Endometrium (tissue), 2 donors: ENCODE results near the gene UIMC1.
"Not testable (repeated sequence)": the region's sequence is repeated elsewhere in the genome, so short reads cannot be mapped to it uniquely, and the experiment has no call there.

Experiments
- FAIRE-seq: peaks from 2 replicates; lab custom pipeline; 2012; peaks lifted over from hg19 to GRCh38; lab: Jason Lieb, UNC
- donor health status: control.
- donor health status: control.

The UIMC1 gene

GRCh38 chr5:177006265-177006972, at the start of gene UIMC1:
TSS of gene UIMC1 (minus strand) at chr5:177006779. CDS start at chr5:176982615, 24,164 bp downstream.
- FAIRE-seq, result no peak

GRCh38 chr5:177049285-177049684, 42.7 kb upstream of the UIMC1 start:
- FAIRE-seq, result no peak

GRCh38 chr5:177048531-177048930, 42.0 kb upstream of the UIMC1 start:
- FAIRE-seq, result not testable (repeated sequence)

- FAIRE-seq, result no peak
Observed at GRCh38 chr5:177045631-177046030, 39.1 kb upstream of the UIMC1 start.

- FAIRE-seq, result no peak
Observed at GRCh38 chr5:177044641-177045040, 38.1 kb upstream of the UIMC1 start.

GRCh38 chr5:177043958-177044357, 37.4 kb upstream of the UIMC1 start:
- no peak for FAIRE-seq

GRCh38 chr5:177043114-177043513, 36.5 kb upstream of the UIMC1 start:
- FAIRE-seq, result no peak

GRCh38 chr5:177041936-177042335, 35.4 kb upstream of the UIMC1 start:
- FAIRE-seq, result no peak

- FAIRE-seq, result no peak
Observed at GRCh38 chr5:177040814-177041420, 34.3 kb upstream of the UIMC1 start.

- no peak for FAIRE-seq
Observed at GRCh38 chr5:177036921-177037320, 30.3 kb upstream of the UIMC1 start.

GRCh38 chr5:177036443-177036842, 29.9 kb upstream of the UIMC1 start:
- no peak for FAIRE-seq

GRCh38 chr5:177035976-177036375, 29.4 kb upstream of the UIMC1 start:
- no peak for FAIRE-seq

- FAIRE-seq, result no peak
Observed at GRCh38 chr5:177029498-177029897, 22.9 kb upstream of the UIMC1 start.

GRCh38 chr5:177027665-177028064, 21.1 kb upstream of the UIMC1 start:
- FAIRE-seq, result no peak

GRCh38 chr5:177025101-177025601, 18.6 kb upstream of the UIMC1 start:
- FAIRE-seq, result no peak

GRCh38 chr5:177024559-177024958, 18.0 kb upstream of the UIMC1 start:
- no peak for FAIRE-seq

GRCh38 chr5:177023303-177023664, 16.7 kb upstream of the UIMC1 start:
- FAIRE-seq, result no peak

- FAIRE-seq, result no peak
Observed at GRCh38 chr5:177022386-177023302, 16.1 kb upstream of the UIMC1 start, which contains the start of gene ZNF346. TSS of gene ZNF346 (plus strand) at chr5:177022696. CDS start at chr5:177022739, 43 bp downstream.

GRCh38 chr5:177020033-177020432, 13.5 kb upstream of the UIMC1 start:
- no peak for FAIRE-seq

- no peak for FAIRE-seq
Observed at GRCh38 chr5:177018341-177018740, 11.8 kb upstream of the UIMC1 start.

- FAIRE-seq, result no peak
Observed at GRCh38 chr5:177015156-177015555, 8.6 kb upstream of the UIMC1 start.

- FAIRE-seq, result no peak
Observed at GRCh38 chr5:177010153-177010552, 3.6 kb upstream of the UIMC1 start.

GRCh38 chr5:177008716-177009115, 2.1 kb upstream of the UIMC1 start:
- FAIRE-seq, result no peak
